DMS53 treated with DMSO at 0.1 percent for 48 hours (cell line): ENCODE results near the gene SYNDIG1.

ENCODE experiments used
- DNase-seq: peaks from one replicate; lab custom pipeline; 2025; ENCODE audit not compliant: unreplicated experiment; lab: John Stamatoyannopoulos, UW

The SYNDIG1 gene

DNA sequence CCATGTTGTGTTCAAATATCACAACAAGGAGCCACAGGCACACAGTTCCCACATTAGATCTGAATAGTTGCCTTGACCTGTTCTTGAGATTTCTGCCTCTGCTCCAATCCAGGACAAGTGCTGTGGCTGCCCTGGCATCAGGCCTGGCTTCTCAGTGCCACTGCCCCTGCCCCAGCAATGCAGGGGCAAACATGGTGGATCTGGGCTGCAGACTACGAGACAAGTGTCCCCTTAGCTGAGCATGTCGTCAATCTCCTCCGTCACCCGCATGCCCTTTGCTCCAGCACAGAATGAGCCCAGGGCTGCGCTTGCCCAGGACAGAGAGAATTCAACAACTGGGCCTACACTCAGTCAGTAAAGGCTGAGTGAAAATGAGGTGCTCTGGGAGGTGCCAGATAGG lies 201.6 kb downstream of the SYNDIG1 start:
- no peak for DNase-seq

DNA sequence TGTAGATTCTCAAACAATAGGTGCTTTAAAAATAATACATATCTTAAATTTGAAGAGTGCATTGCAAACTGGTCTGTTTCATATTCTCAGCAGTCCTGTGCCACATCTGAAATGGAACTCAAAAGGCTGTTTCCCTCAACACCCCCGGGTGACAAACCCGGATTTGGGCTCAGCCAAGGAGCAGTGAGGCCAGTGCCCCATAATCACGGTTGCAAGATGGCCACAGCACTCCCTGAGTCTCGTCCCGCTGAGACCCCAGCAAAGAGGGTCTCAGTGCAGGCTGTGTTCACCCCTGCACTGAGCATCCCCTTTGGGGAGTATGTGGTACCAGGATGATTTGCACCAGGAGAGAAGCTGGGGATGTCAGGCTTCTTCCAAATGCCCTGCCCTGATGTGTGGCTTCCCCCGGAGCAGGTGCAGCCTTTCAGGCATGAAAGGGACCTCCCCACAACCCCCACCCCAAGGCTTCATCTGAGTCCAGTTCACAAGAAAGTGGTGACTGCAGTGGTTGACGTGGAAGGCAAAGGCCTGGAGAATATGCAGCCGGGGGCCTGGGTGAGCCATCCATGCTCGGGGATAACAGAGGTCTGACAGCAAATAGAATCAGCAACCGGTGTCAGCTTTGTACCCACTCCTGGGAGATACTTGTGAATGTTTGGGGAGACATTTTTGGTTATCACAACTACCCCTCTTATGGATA lies 202.9 kb downstream of the SYNDIG1 start:
- DNase-seq: no peak

DNA sequence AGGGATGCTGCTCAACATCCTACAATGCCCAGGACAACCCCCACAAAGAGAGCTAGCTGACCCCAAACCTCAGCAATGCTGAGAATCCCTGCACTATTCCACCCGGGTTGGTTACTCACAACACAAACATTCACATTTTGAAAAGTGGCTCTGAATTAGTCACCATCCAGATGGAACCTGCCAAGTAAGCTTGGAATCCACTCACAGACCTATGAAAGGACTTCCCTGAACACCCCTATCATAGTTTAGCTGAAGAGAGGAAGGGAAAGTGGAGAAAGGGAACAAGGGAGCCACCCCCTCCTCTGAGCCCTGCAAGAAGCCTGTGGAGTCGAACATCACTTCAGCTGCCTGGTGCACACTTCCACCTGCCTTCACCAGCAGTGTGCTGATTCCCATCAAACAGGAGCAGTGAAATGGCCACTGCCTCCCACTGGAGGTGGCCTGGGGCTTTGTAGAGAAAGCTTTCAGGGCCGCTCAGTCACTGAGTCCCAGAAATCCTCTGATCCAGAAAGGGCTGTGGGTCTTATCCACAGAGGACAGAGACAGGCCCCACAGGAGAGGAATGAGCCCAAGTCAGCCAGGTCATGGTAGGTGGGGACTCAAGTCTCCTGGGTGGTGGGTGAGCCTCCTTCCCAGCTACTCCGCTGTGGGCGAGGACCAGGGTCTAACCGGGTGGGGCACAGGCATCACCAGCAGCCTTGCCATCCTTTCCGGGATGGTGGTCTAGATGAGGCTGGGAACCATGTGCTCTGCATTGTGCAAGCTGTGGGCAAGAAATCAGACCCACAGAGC lies 203.7 kb downstream of the SYNDIG1 start:
- no peak for DNase-seq

DNA sequence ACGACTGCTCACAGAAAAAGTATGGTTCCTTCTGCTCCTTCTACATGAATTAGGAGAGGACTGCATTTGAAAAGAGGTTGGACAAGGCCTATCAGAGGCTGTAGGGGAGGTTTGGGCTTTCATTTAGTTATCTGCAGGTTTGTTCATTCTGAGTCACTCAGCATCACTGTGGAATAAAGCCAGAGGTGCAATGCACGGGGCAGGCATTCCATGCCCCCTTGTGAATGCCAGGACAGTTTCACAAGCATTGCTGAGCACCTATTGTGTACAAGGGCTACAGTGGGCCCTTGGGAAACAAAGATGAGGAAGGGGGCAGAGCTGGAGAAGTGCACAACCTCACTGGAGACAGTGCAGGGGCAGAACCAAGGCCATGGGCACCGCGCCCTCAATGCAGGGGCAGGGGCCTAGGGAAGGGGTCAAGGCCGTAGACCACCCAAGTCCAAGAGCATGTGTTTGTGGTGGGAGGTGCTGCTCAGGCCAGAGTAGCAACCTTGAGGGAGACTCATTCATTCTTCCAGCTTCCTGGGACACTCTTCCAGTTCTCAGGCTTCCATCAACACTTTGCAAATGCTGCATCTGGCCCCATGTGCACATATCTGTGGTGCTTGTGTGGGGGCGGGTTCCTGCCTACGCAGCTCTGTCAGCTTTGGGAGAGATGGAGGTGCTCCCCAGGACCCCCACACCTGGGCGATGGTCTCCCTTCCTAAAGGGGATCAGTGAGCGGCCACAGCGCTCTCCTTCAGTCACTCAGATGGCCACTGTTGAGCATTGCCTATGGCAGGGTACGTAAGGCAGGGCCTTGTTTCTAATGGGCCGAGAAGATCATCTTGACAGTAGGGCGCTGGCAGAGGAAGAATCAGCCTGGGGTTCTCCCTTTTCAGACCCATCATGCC lies 204.5 kb downstream of the SYNDIG1 start:
- DNase-seq: no peak

GRCh38 chr20:24674921-24675605 lies 205.6 kb downstream of the SYNDIG1 start:
- no peak for DNase-seq

- no peak for DNase-seq
Measured at GRCh38 chr20:24675651-24676352, 206.4 kb downstream of the SYNDIG1 start.

DNA sequence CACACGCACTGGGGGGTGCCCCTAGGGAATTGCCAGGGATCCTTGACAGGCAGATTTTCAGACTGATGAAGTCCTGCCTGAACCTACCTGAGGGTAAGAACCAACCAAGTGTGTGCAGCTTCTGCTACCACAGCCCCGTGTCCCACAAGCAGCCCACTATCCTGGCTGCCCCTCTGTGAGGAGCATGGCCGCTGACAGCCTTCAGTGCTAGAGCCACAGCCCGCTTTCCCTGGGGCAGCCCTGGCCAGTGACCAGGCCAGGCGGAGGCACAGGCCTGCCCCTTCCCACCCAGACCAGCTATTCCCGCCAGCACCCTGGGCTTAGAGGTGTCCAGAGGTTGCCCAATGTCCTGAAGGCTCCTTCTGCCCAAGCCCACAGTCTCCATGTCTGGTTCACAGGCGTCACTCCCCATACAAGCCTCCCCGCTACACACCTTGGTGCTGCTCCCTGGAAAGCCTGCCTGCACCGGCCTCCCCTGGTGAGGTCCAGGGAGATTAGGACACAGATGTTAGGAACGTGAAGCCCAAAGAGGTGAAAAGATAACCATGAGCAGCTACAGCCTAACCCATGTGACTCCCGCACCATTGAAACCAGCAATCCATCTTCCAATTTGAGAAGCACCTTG lies 207.0 kb downstream of the SYNDIG1 start:
- no peak for DNase-seq

DNA sequence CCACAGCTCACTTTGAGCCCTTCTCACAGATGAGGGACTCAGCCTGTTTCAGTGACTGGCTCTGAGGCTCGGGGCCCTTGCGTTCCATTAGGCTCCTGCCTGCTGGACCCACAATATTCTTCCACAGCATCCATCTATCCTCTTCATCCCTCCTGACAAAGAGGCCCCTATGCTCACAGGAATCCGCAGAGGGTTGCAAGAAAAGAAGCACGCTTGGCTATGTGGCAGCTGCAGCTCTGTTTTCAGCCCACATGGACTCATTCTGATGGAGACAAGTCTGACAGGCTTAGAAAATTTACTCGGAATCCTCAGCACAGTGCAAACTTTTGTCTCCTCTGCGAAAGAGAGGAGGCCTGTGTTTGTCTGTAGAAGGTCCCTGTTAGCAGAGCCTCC lies 207.5 kb downstream of the SYNDIG1 start:
- DNase-seq: no peak

DNA sequence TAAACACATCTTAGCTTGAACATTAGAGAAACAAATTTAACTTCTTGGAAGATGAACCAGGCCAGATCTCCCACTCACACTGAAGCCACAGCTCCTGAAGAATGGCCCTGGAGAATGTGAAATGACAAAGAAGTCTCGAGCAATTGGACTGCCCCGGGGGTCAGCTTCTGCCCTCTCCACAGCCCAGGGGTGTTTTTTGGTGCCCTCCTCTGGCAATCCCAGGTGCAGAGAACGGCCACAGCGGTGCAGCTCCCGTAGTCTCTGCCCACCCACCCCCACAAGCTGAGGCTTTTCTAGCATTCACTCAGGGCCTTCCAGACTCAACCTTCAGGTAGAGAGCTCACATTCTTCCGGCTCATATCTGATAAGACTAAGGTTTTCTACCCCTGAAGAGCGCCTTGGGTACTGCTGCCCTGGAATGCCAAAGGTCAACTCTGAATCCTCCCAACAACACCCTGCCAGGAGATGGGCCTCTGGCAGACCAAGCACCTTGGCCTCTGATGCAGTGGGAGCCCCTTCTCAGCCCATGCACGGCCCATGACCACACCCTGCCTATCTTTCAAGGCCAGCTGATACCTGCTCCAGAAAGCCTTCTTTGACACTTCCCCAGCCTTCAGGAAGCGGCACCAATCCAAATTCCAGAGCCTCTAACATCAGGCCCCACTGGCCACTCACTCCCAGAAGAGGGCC lies 208.3 kb downstream of the SYNDIG1 start:
- no peak for DNase-seq

GRCh38 chr20:24678351-24679106 lies 209.1 kb downstream of the SYNDIG1 start:
- DNase-seq: no peak

GRCh38 chr20:24679448-24680047 lies 210.1 kb downstream of the SYNDIG1 start:
- no peak for DNase-seq

DNA sequence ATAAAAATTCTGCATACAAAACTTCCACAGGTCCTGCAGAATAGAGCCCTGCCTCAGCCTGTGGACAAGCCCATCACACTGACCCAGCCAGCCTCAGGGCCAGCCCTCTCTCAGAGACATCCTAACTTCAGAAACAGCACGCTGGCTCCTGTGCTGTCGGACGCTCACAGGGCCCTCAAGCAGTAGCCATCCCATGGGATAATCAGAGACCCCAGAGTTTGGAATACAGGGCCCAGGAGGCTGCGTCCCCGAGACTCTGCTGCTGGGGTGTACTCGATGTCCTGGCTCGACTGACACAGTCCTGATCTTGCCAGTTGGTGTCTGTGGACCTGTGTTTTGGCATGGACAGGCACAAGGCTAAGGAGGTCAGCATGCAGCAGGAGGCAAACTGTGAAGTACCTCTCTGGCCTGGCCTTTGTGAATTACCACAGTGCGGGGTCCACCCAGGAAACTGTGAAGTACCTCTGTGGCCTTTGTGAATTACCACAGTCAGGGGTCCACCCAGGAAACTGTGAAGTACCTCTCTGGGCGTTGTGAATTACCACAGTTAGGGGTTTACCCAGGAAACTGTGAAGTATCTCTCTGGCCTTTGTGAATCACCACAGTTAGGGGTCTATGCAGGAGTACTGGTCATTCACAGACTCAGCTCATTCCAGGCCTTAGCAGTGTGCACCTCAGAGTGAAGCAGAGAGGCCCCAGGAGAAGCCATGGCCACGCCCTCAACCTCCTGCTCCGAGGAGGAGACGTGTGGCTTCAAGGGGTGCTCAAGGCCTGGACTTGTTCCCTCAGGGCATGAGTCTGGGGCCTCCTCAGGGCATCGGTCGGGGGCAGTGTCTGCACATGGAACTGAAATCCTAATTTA lies 212.4 kb downstream of the SYNDIG1 start:
- no peak for DNase-seq

GRCh38 chr20:24682496-24682985 lies 213.1 kb downstream of the SYNDIG1 start:
- no peak for DNase-seq

- no peak for DNase-seq
Measured at GRCh38 chr20:24683676-24684075, 214.2 kb downstream of the SYNDIG1 start.

DNA sequence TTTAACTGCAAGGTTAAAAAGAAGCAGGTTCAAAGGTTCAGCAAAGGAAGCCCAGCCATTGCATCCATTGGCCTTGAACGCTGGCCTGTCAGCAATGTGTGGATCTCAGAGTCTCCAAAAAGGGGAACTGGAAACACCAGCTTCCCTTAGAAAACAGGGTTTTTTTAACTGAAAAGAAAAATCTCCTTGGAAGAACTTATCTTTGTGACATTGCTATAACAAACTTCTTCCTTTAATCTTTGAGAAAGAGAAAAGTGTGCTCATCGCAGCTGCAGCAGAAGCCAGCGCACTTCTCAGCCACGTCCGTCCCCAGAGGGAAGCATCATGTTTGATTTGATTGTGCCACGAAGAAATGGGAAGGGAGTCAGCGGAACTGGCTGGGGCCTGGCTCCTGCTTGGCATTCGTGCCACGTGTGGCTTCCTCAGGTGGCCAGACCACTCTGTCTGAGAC lies 215.0 kb downstream of the SYNDIG1 start:
- DNase-seq: no peak

GRCh38 chr20:24684956-24685691 lies 215.7 kb downstream of the SYNDIG1 start:
- DNase-seq: no peak
